G401 (cell line): ENCODE data around the gene MLPH. TPM values are rescaled to one million over a fixed set of nuclear protein-coding genes. Genes with fewer than 3 reads are reported as not detected.
A peak's percentile ranks its signal among the peaks of the same experiment; 100 is the strongest.

Experiments
- DNase-seq: peaks from one replicate; pipeline ENCODE4 v3.0.0-alpha.2; 2015; ENCODE audit warnings: low spot score
- in situ Hi-C: cut with HindIII; loops from 2 replicates; pipeline ENCODE4 v1.10.0; 2016; ENCODE audit warnings: low sequenced_read_pairs, mixed read lengths
- total RNA-seq: library from RNA; depleted of rRNA; stranded (reverse); fragments of >200 nt; shearing (Covaris generic); gene quantifications from 2 replicates; pipeline ENCODE4 v1.2.3, GENCODE V29; 2014

MLPH gene
- total RNA-seq, 1 experiment from 2014 or later = 1.6 TPM

GRCh38 chr2:237474931-237475703 is 11.9 kb upstream of the MLPH start:
- in situ Hi-C loops = no loop called here
- peak; percentile 24 for DNase-seq

DNA sequence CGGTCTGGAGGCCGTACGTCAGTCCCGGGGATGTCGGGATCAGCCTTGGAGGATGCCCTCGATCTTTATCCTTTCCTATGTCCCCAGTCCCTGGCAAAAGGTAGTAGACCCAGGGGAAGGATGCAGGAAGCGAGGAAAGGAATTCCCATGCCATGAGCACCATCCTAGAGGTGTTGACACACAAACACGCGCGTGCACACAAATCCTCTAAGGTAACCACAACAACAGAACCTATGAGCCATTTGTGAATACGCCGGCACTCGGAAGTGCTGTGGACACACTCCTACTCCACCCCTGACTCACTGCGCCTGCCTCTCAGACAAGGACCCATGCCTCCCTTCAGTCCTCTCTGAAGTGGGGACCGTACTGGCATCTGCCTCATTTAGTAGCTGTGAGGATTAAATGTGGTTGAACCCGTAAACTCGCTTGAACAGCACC is 11.3 kb upstream of the MLPH start:
- in situ Hi-C loops = no loop called here
- DNase-seq = no peak

GRCh38 chr2:237478095-237478494 is 9.0 kb upstream of the MLPH start:
- in situ Hi-C loops = no loop called here
- DNase-seq = no peak

GRCh38 chr2:237478979-237479378 is 8.1 kb upstream of the MLPH start:
- in situ Hi-C loops = no loop called here
- DNase-seq = peak; percentile 25

- in situ Hi-C loops = no loop called here
Measured at GRCh38 chr2:237479747-237480146, 7.3 kb upstream of the MLPH start.

GRCh38 chr2:237480556-237480955 is 6.5 kb upstream of the MLPH start:
- in situ Hi-C loops = no loop called here
- DNase-seq = no peak

More at GRCh38 chr2:237479747-237480146, 7.3 kb upstream of the MLPH start:
- peak; percentile 85 for DNase-seq

DNA sequence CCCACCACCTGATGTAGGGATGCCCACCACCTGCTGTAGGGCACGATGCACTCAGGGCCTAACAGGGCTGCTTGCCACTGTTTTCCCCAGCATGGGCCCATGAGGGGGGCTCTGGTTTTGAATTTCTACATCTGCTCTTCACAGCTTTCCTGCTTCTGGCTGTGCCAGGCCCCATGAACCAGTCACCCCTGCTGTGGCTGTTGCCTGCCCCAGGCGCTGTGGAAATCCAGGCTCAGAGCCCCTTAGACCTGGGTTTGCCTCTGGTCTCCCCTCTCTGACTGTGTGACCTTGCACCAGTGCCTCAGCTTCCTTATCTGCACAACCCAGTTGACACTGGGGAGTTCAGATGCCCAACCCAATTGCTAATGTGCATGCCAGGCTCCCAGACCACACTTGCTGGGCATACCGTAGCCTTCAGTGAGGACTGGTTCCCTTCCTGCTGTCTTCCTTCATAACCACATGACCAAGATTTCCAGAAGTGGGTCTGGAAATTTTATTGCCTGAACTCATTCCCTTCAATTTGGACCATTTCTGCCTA is 6.0 kb upstream of the MLPH start:
- in situ Hi-C loops = no loop called here
- no peak for DNase-seq

GRCh38 chr2:237482485-237482884 is 4.6 kb upstream of the MLPH start:
- in situ Hi-C loops = no loop called here
- no peak for DNase-seq

DNA sequence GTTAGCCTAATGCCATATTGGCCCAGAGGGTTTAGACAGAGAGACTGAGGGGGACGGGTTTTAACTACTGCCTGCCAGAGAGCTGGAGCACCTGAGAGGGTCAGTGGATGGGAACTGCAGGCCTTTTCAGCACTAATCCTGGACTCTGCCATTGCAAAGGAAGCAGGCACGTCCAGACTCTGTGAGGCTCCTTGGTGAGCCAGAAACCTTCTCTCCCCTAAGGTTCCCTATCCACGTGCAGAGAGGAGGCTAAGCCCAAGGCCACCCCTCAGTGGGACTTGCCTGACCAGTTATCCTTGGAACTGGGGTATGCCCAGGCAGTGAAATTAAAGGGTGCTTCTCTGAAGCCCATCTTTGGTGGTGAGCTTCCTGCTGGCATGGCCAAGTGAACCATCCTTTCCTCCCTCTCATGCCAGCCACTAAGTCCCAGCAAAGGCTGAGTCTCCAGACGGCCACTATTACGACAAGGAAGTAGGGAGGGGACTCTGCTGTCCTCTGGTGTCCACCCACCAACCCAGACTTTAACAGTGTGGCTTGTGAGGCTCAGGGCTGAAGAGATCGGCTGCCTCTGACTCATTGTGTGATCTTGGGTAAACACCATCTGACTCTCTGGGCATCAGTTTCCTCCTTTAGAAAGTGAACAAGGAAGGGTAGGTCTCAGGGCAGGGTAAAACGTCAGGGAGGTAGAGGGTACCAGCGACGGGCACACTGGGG is 3.9 kb upstream of the MLPH start:
- DNase-seq = no peak
- in situ Hi-C loops = no loop called here

- DNase-seq = no peak
- in situ Hi-C loops = no loop called here
Measured at GRCh38 chr2:237485304-237485703, 1.7 kb upstream of the MLPH start.

DNA sequence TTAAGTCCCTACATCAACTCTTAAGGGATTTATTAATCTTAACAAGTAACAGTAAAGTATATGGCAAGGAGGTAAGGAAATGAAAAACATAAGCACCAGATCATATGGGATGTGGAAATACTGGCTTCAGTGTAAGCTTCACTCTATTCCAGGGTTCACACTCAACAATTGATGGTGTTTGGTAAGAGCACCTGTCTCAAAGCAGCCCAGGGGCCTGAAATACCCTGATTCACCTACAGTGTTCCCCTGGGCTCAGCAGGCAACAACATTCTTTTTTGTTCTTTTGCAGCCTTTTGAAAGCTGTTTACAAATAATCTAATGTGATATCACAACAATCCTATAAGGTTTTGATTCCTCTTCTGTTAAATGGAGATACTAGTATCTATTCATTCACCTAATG is 1.2 kb upstream of the MLPH start:
- no peak for DNase-seq
- in situ Hi-C loops = no loop called here

- in situ Hi-C loops = no loop called here
- no peak for DNase-seq
Measured at GRCh38 chr2:237486334-237486818, 675 bp upstream of the MLPH start.

DNA sequence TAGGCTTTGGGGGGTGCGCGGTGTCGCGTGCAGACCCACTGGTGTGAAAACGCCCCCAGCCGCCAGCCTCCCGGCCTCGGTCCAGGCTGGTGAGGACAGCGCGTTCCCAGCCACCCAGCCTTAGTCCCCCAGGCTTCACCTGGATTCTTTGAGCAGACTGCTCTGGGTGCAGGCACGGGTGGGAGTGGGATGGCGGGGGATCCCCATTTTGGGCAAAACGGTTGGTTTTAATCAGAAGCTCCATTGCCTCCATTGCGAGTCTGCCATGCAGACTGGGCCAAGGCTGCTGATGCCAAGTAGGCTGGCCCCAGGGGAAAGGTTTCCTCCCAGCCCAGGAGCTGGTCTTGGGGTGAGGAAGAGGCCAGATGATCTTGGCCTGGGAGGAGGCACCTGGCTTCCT is 445 bp downstream of the MLPH start:
- in situ Hi-C loops = no loop called here
- no peak for DNase-seq

DNA sequence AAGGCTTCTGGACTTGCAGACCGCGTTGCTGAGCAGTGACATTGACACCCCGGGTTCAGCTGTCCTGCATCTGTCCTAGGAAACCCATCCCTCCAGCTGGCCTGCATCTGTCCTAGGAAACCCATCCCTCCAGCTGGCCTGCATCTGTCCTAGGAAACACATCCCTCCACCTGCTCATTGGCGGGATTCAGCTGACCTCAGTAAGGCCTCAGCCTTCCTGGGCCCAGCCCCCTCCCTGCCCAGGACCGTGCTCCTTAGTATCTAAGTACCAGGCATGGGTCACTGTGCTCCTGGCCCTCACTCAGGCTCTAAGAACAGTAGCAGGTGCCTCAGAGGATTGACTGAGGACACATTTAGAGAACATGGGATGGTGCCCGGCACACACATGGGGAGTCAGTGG is 1.2 kb downstream of the MLPH start:
- no peak for DNase-seq

GRCh38 chr2:237488901-237489860 is 2.1 kb downstream of the MLPH start:
- in situ Hi-C loops = no loop called here
- DNase-seq = no peak

More for the DNA sequence above, 1.2 kb downstream of the MLPH start:
- in situ Hi-C loops = no loop called here

GRCh38 chr2:237490009-237490711 is 3.1 kb downstream of the MLPH start:
- in situ Hi-C loops = no loop called here
- DNase-seq = no peak

DNA sequence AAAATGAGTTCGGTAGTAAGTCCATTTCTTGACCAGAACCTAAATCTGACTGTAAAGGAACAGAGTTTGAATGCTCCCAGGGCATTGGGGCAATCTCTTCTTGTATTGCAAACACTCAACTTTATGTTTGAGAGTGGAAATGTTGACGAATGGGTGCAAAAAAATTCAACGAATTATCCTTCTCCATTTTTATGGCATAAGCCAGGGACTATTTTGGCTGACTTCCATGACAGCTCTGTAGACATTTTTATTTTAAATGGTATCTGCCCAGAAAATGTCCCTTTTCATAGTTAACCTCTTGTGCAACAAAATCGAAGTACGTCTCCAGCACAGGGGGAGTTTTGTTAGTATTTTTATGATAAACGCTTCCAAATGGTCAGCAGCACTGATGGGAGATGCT is 3.7 kb downstream of the MLPH start:
- DNase-seq = no peak
- in situ Hi-C loops = no loop called here

GRCh38 chr2:237491515-237492118 is 4.6 kb downstream of the MLPH start:
- DNase-seq = no peak
- in situ Hi-C loops = no loop called here
